PC-9 (cell line): ENCODE measurements around the gene ZNF107. TPM values are rescaled to one million over a fixed set of nuclear protein-coding genes. Genes with fewer than 3 reads are reported as not detected.

Source experiments
- BruUV-seq: library from RNA; stranded (reverse); fragments of 400-500 nt; replicated peaks from 2 replicates; lab custom pipeline; 2021; lab: Mats Ljungman, UMichigan
- CTCF ChIA-PET: fragments of 300-600 bp; sonication (Branson Sonifier 250); formaldehyde crosslinking; loops from one replicate; lab custom pipeline; 2022; ENCODE audit warnings: antibody characterized with exemption; lab: Charles Lee
- POLR2A ChIA-PET: fragments of 300-600 bp; sonication (Branson Sonifier 250); formaldehyde crosslinking; loops from one replicate; lab custom pipeline; 2022; ENCODE audit warnings: antibody characterized with exemption; ENCODE audit not compliant: unreplicated experiment; lab: Charles Lee
- DNase-seq, 2 experiments: peaks; one replicate each; pipeline versions ENCODE4 v3.0.0 to v3.0.0-alpha.2; 2015 to 2022; ENCODE audit warnings: mixed read lengths in 1 of 2
- H2AFZ ChIP-seq: fragments of 200-600 bp; sonication (generic); 2 replicates; pipeline ENCODE4 v1.8.1; 2017; ENCODE audit warnings: antibody characterized with exemption
- H3F3A ChIP-seq: fragments of 200-600 bp; sonication (generic); 2 replicates; pipeline ENCODE4 v1.8.1; 2017; ENCODE audit warnings: antibody characterized with exemption, mild to moderate bottlenecking, low read depth; ENCODE audit not compliant: insufficient read depth
- H3K27ac ChIP-seq: fragments of 200-600 bp; sonication (generic); 2 replicates; pipeline ENCODE4 v1.6.1; 2016; ENCODE audit warnings: mixed run types
- H3K27me3 ChIP-seq: fragments of 200-600 bp; sonication (generic); 2 replicates; pipeline ENCODE4 v1.6.1; 2016; ENCODE audit warnings: low read depth, mixed run types; ENCODE audit not compliant: insufficient read depth
- H3K36me3 ChIP-seq: fragments of 200-600 bp; sonication (generic); 2 replicates; pipeline ENCODE4 v1.6.1; 2016; ENCODE audit warnings: low read depth, mixed run types
- H3K4me1 ChIP-seq: fragments of 200-600 bp; sonication (generic); replicated peaks from 2 replicates; pipeline ENCODE4 v1.6.1; 2016; ENCODE audit warnings: mixed run types; ENCODE audit not compliant: insufficient read depth
- H3K4me2 ChIP-seq: fragments of 200-600 bp; sonication (generic); 2 replicates; pipeline ENCODE4 v1.6.1; 2017; ENCODE audit warnings: mixed run types
- H3K4me3 ChIP-seq: fragments of 200-600 bp; sonication (generic); 2 replicates; pipeline ENCODE4 v1.6.1; 2016; ENCODE audit warnings: mixed run types
- H3K79me2 ChIP-seq: fragments of 200-600 bp; sonication (generic); 2 replicates; pipeline ENCODE4 v1.6.1; 2017; ENCODE audit warnings: low read depth, mixed run types
- H3K9me2 ChIP-seq: fragments of 200-600 bp; sonication (generic); 2 replicates; pipeline ENCODE4 v1.8.1; 2017; ENCODE audit warnings: mild to moderate bottlenecking; ENCODE audit not compliant: insufficient read depth
- H3K9me3 ChIP-seq: fragments of 200-600 bp; sonication (generic); 2 replicates; pipeline ENCODE4 v1.8.1; 2016; ENCODE audit warnings: low read depth; ENCODE audit not compliant: insufficient read depth
- H4K20me1 ChIP-seq: fragments of 200-600 bp; sonication (generic); 2 replicates; pipeline ENCODE4 v1.8.1; 2017; ENCODE audit not compliant: insufficient read depth
- EZH2 ChIP-seq: fragments of 200-600 bp; sonication (generic); IDR thresholded peaks from 2 replicates; pipeline ENCODE4 v1.8.0; 2017; ENCODE audit warnings: antibody characterized with exemption, low read depth
- intact Hi-C: fragments of 100-400 bp; cut with micrococcal nuclease; formaldehyde crosslinking; loops from one replicate; pipeline ENCODE4 v1.10.0; 2022; ENCODE audit not compliant: unreplicated experiment
- total RNA-seq: library from RNA; stranded (reverse); gene quantifications from 2 replicates; pipeline ENCODE4 v1.2.3, GENCODE V29; 2021
- TF ChIP-seq, protein P1 (sequence below): fragments of 200-600 bp; sonication (generic); conservative IDR thresholded peaks from 2 replicates; pipeline ENCODE4 v1.6.1; 2017; ENCODE audit warnings: mixed run types, antibody characterized with exemption, mild to moderate bottlenecking, moderate library complexity

The ZNF107 gene
- total RNA-seq, 1 experiment from 2014 or later: 6.0 TPM

DNA sequence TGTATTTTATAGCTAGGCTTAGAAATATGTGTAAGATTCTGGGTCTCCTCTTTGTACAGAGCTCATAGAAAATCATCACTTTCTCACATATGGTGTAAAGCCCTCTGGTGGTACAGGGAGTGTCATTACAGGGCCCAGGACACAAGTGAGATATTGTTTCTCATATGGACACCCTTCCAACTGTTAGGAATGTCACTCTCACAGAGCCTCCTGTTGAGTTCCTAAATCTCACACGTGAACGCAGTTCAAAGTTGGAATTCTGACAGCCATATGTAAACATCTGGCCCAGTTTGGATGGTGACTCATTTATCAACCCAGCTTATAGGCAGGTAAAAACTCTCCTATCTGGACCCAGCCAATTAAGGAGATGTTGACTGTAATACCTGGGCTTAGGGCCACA lies 35.4 kb upstream of the ZNF107 start:
- H3K36me3 ChIP-seq: no peaks in the 10 kb centered on the region
- no peaks in the 10 kb centered on the region for H3F3A ChIP-seq
- no peaks in the 10 kb centered on the region for H3K79me2 ChIP-seq
- no peak for DNase-seq
- no peaks in the 10 kb centered on the region for H3K9me2 ChIP-seq
- no peak overlapping the region for H3K4me2 ChIP-seq
- no peak overlapping the region for H2AFZ ChIP-seq
- no peaks in the 10 kb centered on the region for H3K9me3 ChIP-seq
- ChIA-PET POLR2A (no interaction called here), CTCF (no interaction called here)
- no peaks in the 10 kb centered on the region for H3K4me1 ChIP-seq
- no TSS peak for BruUV-seq
- H4K20me1 ChIP-seq: no peaks in the 10 kb centered on the region
- intact Hi-C loops: no loop called here
- no peak for TF ChIP-seq EZH2
- TF ChIP-seq, protein P1, sequence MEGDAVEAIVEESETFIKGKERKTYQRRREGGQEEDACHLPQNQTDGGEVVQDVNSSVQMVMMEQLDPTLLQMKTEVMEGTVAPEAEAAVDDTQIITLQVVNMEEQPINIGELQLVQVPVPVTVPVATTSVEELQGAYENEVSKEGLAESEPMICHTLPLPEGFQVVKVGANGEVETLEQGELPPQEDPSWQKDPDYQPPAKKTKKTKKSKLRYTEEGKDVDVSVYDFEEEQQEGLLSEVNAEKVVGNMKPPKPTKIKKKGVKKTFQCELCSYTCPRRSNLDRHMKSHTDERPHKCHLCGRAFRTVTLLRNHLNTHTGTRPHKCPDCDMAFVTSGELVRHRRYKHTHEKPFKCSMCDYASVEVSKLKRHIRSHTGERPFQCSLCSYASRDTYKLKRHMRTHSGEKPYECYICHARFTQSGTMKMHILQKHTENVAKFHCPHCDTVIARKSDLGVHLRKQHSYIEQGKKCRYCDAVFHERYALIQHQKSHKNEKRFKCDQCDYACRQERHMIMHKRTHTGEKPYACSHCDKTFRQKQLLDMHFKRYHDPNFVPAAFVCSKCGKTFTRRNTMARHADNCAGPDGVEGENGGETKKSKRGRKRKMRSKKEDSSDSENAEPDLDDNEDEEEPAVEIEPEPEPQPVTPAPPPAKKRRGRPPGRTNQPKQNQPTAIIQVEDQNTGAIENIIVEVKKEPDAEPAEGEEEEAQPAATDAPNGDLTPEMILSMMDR: peak; percentile 48; the same call in 1 of the 2 replicates
- no peak overlapping the region for H3K27ac ChIP-seq
- no peaks in the 10 kb centered on the region for H3K27me3 ChIP-seq
- H3K4me3 ChIP-seq: no peak overlapping the region

DNA sequence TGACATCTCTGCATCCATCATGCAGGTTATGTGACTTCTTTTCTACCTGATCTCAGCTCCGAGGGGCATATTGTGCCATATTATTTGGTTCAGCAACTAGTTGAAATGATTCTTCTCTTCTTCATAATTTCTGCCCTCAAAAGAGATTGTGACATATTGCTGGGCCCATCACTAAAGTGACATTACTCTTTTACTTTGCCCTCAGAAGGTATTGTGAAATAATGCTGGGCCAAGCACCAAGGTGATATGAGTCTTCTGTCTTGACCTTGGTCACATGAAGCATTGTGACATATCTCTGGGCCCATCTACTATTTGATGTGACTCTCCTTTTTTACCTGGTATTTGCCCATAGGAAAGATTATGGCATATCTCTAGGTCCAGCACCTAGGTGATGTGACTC lies 33.9 kb upstream of the ZNF107 start:
- H3K4me3 ChIP-seq: no peak overlapping the region
- no peak overlapping the region for H3K27ac ChIP-seq
- CTCF ChIA-PET: no interaction called here
- H3K36me3 ChIP-seq: no peaks in the 10 kb centered on the region
- no peaks in the 10 kb centered on the region for H3K9me2 ChIP-seq
- intact Hi-C loops: no loop called here
- no TSS peak for BruUV-seq
- POLR2A ChIA-PET: no interaction called here
- H3K9me3 ChIP-seq: no peaks in the 10 kb centered on the region
- H3K79me2 ChIP-seq: no peaks in the 10 kb centered on the region
- H3K27me3 ChIP-seq: no peaks in the 10 kb centered on the region
- TF ChIP-seq EZH2: no peak
- TF ChIP-seq, protein P1: no peak
- DNase-seq: no peak
- H4K20me1 ChIP-seq: no peaks in the 10 kb centered on the region
- H2AFZ ChIP-seq: no peak overlapping the region
- no peaks in the 10 kb centered on the region for H3F3A ChIP-seq
- no peaks in the 10 kb centered on the region for H3K4me1 ChIP-seq
- H3K4me2 ChIP-seq: no peak overlapping the region

GRCh38 chr7:64633401-64633800 lies 32.5 kb upstream of the ZNF107 start:
- H2AFZ ChIP-seq: no peak overlapping the region
- no peaks in the 10 kb centered on the region for H3K27me3 ChIP-seq
- ChIA-PET CTCF (no interaction called here), POLR2A (no interaction called here)
- no peaks in the 10 kb centered on the region for H3F3A ChIP-seq
- H3K4me1 ChIP-seq: no peaks in the 10 kb centered on the region
- TF ChIP-seq EZH2: no peak
- TF ChIP-seq, protein P1: no peak
- no peak overlapping the region for H3K4me3 ChIP-seq
- no peaks in the 10 kb centered on the region for H4K20me1 ChIP-seq
- no peaks in the 10 kb centered on the region for H3K36me3 ChIP-seq
- no peak for DNase-seq
- no TSS peak for BruUV-seq
- no peak overlapping the region for H3K4me2 ChIP-seq
- no peaks in the 10 kb centered on the region for H3K9me2 ChIP-seq
- H3K79me2 ChIP-seq: no peaks in the 10 kb centered on the region
- no peak overlapping the region for H3K27ac ChIP-seq
- H3K9me3 ChIP-seq: no peaks in the 10 kb centered on the region
- intact Hi-C loops: no loop called here
